Stimulated activated naive CD8-positive, alpha-beta T cell treated with anti-CD3 and anti-CD28 coated beads, Interleukin-15, amount 100 ng/mL, for 72 hours (primary cell): ENCODE results near the gene GJC3.
A peak's percentile ranks its signal among the peaks of the same experiment; 100 is the strongest.
"Not testable (repeated sequence)": the region's sequence is repeated elsewhere in the genome, so short reads cannot be mapped to it uniquely, and the experiment has no call there.

ENCODE experiments used
- ATAC-seq: fragments of 150-1000 bp; cut with Tn5 transposase; 2 replicates; pipeline ENCODE4 v1.10.0; 2021; ENCODE audit warnings: mild to moderate bottlenecking, moderate library complexity
- DNase-seq, 2 donors: peaks; one replicate each; pipeline ENCODE4 v3.0.0; 2021 to 2022
- H3K27ac Mint-ChIP-seq, 2 donors: one replicate each; pipeline ENCODE4 v1.8.0; 2022; ENCODE audit warnings: mild to moderate bottlenecking in 2 of 2, mixed read lengths in 2 of 2, moderate library complexity in 2 of 2
- H3K27me3 Mint-ChIP-seq: one replicate; pipeline ENCODE4 v1.8.0; 2022; ENCODE audit warnings: mixed read lengths
- H3K4me1 Mint-ChIP-seq: one replicate; pipeline ENCODE4 v1.8.0; 2022; ENCODE audit warnings: mild to moderate bottlenecking, mixed read lengths
- H3K4me3 Mint-ChIP-seq, 2 donors: one replicate each; pipeline ENCODE4 v1.8.0; 2022; ENCODE audit warnings: mild to moderate bottlenecking in 2 of 2, mixed read lengths in 2 of 2, moderate library complexity in 1 of 2
- H3K9me3 Mint-ChIP-seq, 2 donors: one replicate each; pipeline ENCODE4 v1.8.0; 2022; ENCODE audit warnings: mixed read lengths in 2 of 2

Gene GJC3

GRCh38 chr7:99947608-99948007 lies 18.2 kb upstream of the GJC3 start:
- H3K27me3 Mint-ChIP-seq = peaks cover 16% of the 10 kb centered on the region
- no peak for ATAC-seq
- H3K9me3 Mint-ChIP-seq = peaks cover 3 to 9% of the 10 kb centered on the region in 2 donors
- H3K4me3 Mint-ChIP-seq = no peak overlapping the region
- peaks cover 6% of the 10 kb centered on the region for H3K4me1 Mint-ChIP-seq
- no peak for DNase-seq
- no peak overlapping the region for H3K27ac Mint-ChIP-seq

- peaks cover 6% of the 10 kb centered on the region for H3K4me1 Mint-ChIP-seq
- H3K27ac Mint-ChIP-seq = no peak overlapping the region
- no peak overlapping the region for H3K4me3 Mint-ChIP-seq
- H3K27me3 Mint-ChIP-seq = peaks cover 27% of the 10 kb centered on the region
- ATAC-seq = no peak
- no peak for DNase-seq
- H3K9me3 Mint-ChIP-seq = no peaks in the 10 kb centered on the region
Measured at GRCh38 chr7:99944497-99945070, 15.2 kb upstream of the GJC3 start.

GRCh38 chr7:99943641-99944496 lies 14.4 kb upstream of the GJC3 start:
- Mint-ChIP-seq H3K4me3 (peak overlapping the region; percentile 47 to 65), H3K4me1 (peaks cover 6% of the 10 kb centered on the region), H3K27ac (no peak overlapping the region), H3K9me3 (peaks cover 6 to 7% of the 10 kb centered on the region in 2 donors), H3K27me3 (peaks cover 27% of the 10 kb centered on the region)
- DNase-seq (no peak), ATAC-seq (no peak)

- DNase-seq (no peak), ATAC-seq (no peak)
- H3K4me3 Mint-ChIP-seq = no peak overlapping the region
- no peak overlapping the region for H3K27ac Mint-ChIP-seq
- H3K9me3 Mint-ChIP-seq = peaks cover 16 to 19% of the 10 kb centered on the region in 2 donors
- H3K4me1 Mint-ChIP-seq = peaks cover 13% of the 10 kb centered on the region
- H3K27me3 Mint-ChIP-seq = peaks cover 20% of the 10 kb centered on the region
Measured at GRCh38 chr7:99938296-99938695, 8.9 kb upstream of the GJC3 start.

- peaks cover 16 to 19% of the 10 kb centered on the region in 2 donors for H3K9me3 Mint-ChIP-seq
- not testable (repeated sequence) for H3K4me3 Mint-ChIP-seq, H3K27me3 Mint-ChIP-seq, ATAC-seq, DNase-seq
- peaks cover 20% of the 10 kb centered on the region for H3K4me1 Mint-ChIP-seq
- peak overlapping the region in 1 of 2 donors; percentile 10 for H3K27ac Mint-ChIP-seq
Measured at GRCh38 chr7:99935009-99935408, 5.6 kb upstream of the GJC3 start.

GRCh38 chr7:99930376-99930775 lies 956 bp upstream of the GJC3 start:
- DNase-seq = no peak
- no peak for ATAC-seq
- Mint-ChIP-seq H3K27ac (no peak overlapping the region), H3K4me1 (peaks cover 35% of the 10 kb centered on the region), H3K27me3 (peaks cover 28% of the 10 kb centered on the region), H3K4me3 (no peak overlapping the region), H3K9me3 (no peaks in the 10 kb centered on the region)

GRCh38 chr7:99929730-99930053 lies 272 bp upstream of the GJC3 start:
- peak overlapping the region; percentile 76 to 83 for H3K4me3 Mint-ChIP-seq
- H3K4me1 Mint-ChIP-seq = peaks cover 28% of the 10 kb centered on the region
- peak overlapping the region; percentile 69 to 75 for H3K27ac Mint-ChIP-seq
- ATAC-seq (no peak), DNase-seq (no peak)
- H3K27me3 Mint-ChIP-seq = peaks cover 28% of the 10 kb centered on the region
- no peaks in the 10 kb centered on the region for H3K9me3 Mint-ChIP-seq

- no peak for ATAC-seq
Measured at GRCh38 chr7:99928188-99928587, 1.2 kb downstream of the GJC3 start.

GRCh38 chr7:99927536-99927935 lies 1.9 kb downstream of the GJC3 start:
- ATAC-seq = no peak
- Mint-ChIP-seq H3K4me1 (peaks cover 30% of the 10 kb centered on the region), H3K27me3 (peaks cover 28% of the 10 kb centered on the region), H3K4me3 (no peak overlapping the region), H3K27ac (no peak overlapping the region), H3K9me3 (no peaks in the 10 kb centered on the region)
- DNase-seq = no peak

More at GRCh38 chr7:99928188-99928587, 1.2 kb downstream of the GJC3 start:
- no peak for DNase-seq
- H3K27me3 Mint-ChIP-seq = peaks cover 28% of the 10 kb centered on the region
- H3K4me3 Mint-ChIP-seq = peak overlapping the region; percentile 76 to 83
- peaks cover 25% of the 10 kb centered on the region for H3K4me1 Mint-ChIP-seq
- no peak overlapping the region for H3K27ac Mint-ChIP-seq
- H3K9me3 Mint-ChIP-seq = no peaks in the 10 kb centered on the region

- Mint-ChIP-seq H3K9me3 (no peaks in the 10 kb centered on the region), H3K27me3 (peaks cover 28% of the 10 kb centered on the region), H3K4me1 (peaks cover 30% of the 10 kb centered on the region), H3K27ac (no peak overlapping the region), H3K4me3 (no peak overlapping the region)
- ATAC-seq = no peak
- no peak for DNase-seq
Measured at GRCh38 chr7:99926321-99926720, 3.1 kb downstream of the GJC3 start.

- Mint-ChIP-seq H3K9me3 (no peaks in the 10 kb centered on the region), H3K4me3 (no peak overlapping the region), H3K4me1 (peaks cover 13% of the 10 kb centered on the region), H3K27ac (no peak overlapping the region), H3K27me3 (peaks cover 22% of the 10 kb centered on the region)
- DNase-seq = no peak
- ATAC-seq = no peak
Measured at GRCh38 chr7:99923200-99923599, 6.2 kb downstream of the GJC3 start.

- H3K4me1 Mint-ChIP-seq = peaks cover 36% of the 10 kb centered on the region
- no peak for ATAC-seq
Measured at GRCh38 chr7:99920149-99920548, 9.3 kb downstream of the GJC3 start.

GRCh38 chr7:99919814-99920112 lies 9.7 kb downstream of the GJC3 start:
- H3K4me3 Mint-ChIP-seq = peak overlapping the region; percentile 94
- peaks cover 40% of the 10 kb centered on the region for H3K4me1 Mint-ChIP-seq
- ATAC-seq (no peak), DNase-seq (no peak)
- H3K27me3 Mint-ChIP-seq = no peaks in the 10 kb centered on the region
- H3K27ac Mint-ChIP-seq = peak overlapping the region; percentile 97 to 99
- no peaks in the 10 kb centered on the region for H3K9me3 Mint-ChIP-seq

More at GRCh38 chr7:99920149-99920548, 9.3 kb downstream of the GJC3 start:
- H3K9me3 Mint-ChIP-seq = no peaks in the 10 kb centered on the region
- peak overlapping the region; percentile 94 for H3K4me3 Mint-ChIP-seq
- DNase-seq = no peak
- peak overlapping the region; percentile 97 to 99 for H3K27ac Mint-ChIP-seq
- H3K27me3 Mint-ChIP-seq = no peaks in the 10 kb centered on the region

- H3K27me3 Mint-ChIP-seq = no peaks in the 10 kb centered on the region
Measured at GRCh38 chr7:99918959-99919813, 10.2 kb downstream of the GJC3 start, which contains the start of gene TRIM4. TSS of gene TRIM4 (minus strand) at chr7:99919530. CDS start at chr7:99919401, 129 bp downstream.

GRCh38 chr7:99910976-99911375 lies 18.4 kb downstream of the GJC3 start:
- Mint-ChIP-seq H3K4me3 (no peak overlapping the region), H3K27me3 (no peaks in the 10 kb centered on the region), H3K9me3 (no peaks in the 10 kb centered on the region), H3K4me1 (peaks cover 38% of the 10 kb centered on the region), H3K27ac (no peak overlapping the region)
- DNase-seq (no peak), ATAC-seq (no peak)

More at GRCh38 chr7:99918959-99919813, 10.2 kb downstream of the GJC3 start, which contains the start of gene TRIM4:
- DNase-seq = peak; percentile 87 to 94
- Mint-ChIP-seq H3K4me3 (peak within 1 kb of the TSS; percentile 94), H3K4me1 (peaks cover 45% of the 10 kb centered on the region), H3K27ac (peak within 1 kb of the TSS; percentile 97 to 99), H3K9me3 (no peaks in the 10 kb centered on the region)
- ATAC-seq = peak; percentile 99
